HepG2 (cell line): Measurements from ENCODE around the gene STRA6. TPM values are rescaled to one million over a fixed set of nuclear protein-coding genes. Genes with fewer than 3 reads are reported as not detected.

ENCODE experiments used
- ATF6 ChIP-seq: sonication (generic); formaldehyde crosslinking; conservative IDR thresholded peaks from 2 replicates; pipeline ENCODE4 v1.4.0; 2020; ENCODE audit warnings: missing genetic modification reagents
- BCLAF1 ChIP-seq: fragments of 450-650 bp; IDR thresholded peaks from 2 replicates; pipeline ENCODE4 v1.6.1; 2017; ENCODE audit warnings: mild to moderate bottlenecking
- CBX2 ChIP-seq, 2 experiments: fragments of 200-600 bp in 1 of 2; sonication (generic); formaldehyde crosslinking in 1 of 2; IDR thresholded peaks; 2 replicates each; pipeline versions ENCODE4 v1.7.0 to v1.8.1; 2018 to 2022; ENCODE audit warnings: low read depth in 2 of 2, low read length in 1 of 2, mild to moderate bottlenecking in 1 of 2, missing genetic modification reagents in 1 of 2
- KDM5A ChIP-seq: fragments of 200-600 bp; sonication (generic); IDR thresholded peaks from 2 replicates; pipeline ENCODE4 v1.7.0; 2018; ENCODE audit warnings: antibody characterized with exemption, mild to moderate bottlenecking, low read length, borderline replicate concordance
- MLXIP ChIP-seq: sonication (generic); formaldehyde crosslinking; IDR thresholded peaks from 2 replicates; pipeline ENCODE4 v1.9.0; 2021; ENCODE audit warnings: missing genetic modification reagents, borderline replicate concordance
- SIX4 ChIP-seq: sonication (generic); formaldehyde crosslinking; IDR thresholded peaks from 2 replicates; pipeline ENCODE4 v1.4.0; 2020; ENCODE audit warnings: missing genetic modification reagents
- ZNF775 ChIP-seq: sonication (generic); formaldehyde crosslinking; IDR thresholded peaks from 2 replicates; pipeline ENCODE4 v1.4.0; 2020; ENCODE audit warnings: missing genetic modification reagents, mild to moderate bottlenecking, moderate library complexity, borderline replicate concordance
- polyA plus RNA-seq, 8 experiments: library from polyadenylated mRNA; depleted of rRNA in 3 of 8; stranded (reverse) in 7 of 8; unstranded in 1 of 8; fragments of >200 nt; fragmentation: Illumina TruSeq in 4 of 8; extraction: Trizol in 4 of 8; gene quantifications; 2 replicates each; pipeline versions ENCODE4 v1.2.1 to v1.2.3, GENCODE V29; 2011 to 2016; ENCODE audit warnings: low read depth in 4 of 8, missing spikeins in 1 of 8, mixed read lengths in 1 of 8; ENCODE audit not compliant: insufficient read depth in 1 of 8
- total RNA-seq, 5 experiments: library from RNA; depleted of rRNA; stranded (reverse); fragments of >200 nt; fragmentation: Illumina TruSeq; extraction: Trizol; gene quantifications; 2 replicates each; pipeline ENCODE4 v1.2.3, GENCODE V29; 2016; ENCODE audit warnings: low read depth in 1 of 5
- TF ChIP-seq, protein P1 (sequence below): sonication (generic); formaldehyde crosslinking; IDR thresholded peaks from 2 replicates; pipeline ENCODE4 v1.4.0; 2020; ENCODE audit warnings: missing genetic modification reagents, mild to moderate bottlenecking, borderline replicate concordance

STRA6 gene
- total and polyA plus RNA-seq, 2 of the 13 experiments (the other 11 are each of a cell fraction or from before 2014, with no cell fraction given), result 1.6 to 2.1 TPM

DNA sequence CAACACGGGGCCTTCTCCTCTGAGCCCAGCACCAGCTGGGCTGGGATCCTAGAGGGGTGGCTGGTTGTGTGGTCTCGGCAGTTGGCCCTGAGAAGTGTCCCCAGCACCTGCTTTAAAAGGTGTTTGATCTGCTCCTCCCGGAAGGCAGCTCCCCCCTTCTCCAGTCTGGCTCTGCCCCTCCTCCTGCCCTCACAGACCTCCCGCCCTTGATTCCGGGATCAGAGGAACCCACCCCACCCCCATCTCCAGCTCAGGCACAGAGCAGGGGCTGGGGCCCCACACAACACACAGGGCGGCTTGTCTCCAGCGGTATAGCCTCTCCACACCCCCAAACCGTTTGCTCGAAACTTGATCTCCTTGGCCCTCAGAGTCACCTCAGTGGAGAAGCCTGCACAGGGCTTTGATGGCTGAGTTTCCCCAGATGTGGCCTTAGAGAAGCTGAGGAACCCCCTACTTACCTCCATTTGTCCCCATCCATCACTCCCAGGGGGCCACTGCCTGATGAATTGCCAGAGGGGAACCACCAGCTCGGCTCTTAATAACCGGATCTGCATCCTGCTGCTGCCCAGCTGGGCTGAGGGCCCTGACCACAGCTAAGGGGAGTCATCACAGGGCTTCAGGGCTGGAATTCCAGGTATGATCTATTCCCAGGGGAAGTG is 6.4 kb upstream of the STRA6 start (continued):
- TF ChIP-seq, protein P1, sequence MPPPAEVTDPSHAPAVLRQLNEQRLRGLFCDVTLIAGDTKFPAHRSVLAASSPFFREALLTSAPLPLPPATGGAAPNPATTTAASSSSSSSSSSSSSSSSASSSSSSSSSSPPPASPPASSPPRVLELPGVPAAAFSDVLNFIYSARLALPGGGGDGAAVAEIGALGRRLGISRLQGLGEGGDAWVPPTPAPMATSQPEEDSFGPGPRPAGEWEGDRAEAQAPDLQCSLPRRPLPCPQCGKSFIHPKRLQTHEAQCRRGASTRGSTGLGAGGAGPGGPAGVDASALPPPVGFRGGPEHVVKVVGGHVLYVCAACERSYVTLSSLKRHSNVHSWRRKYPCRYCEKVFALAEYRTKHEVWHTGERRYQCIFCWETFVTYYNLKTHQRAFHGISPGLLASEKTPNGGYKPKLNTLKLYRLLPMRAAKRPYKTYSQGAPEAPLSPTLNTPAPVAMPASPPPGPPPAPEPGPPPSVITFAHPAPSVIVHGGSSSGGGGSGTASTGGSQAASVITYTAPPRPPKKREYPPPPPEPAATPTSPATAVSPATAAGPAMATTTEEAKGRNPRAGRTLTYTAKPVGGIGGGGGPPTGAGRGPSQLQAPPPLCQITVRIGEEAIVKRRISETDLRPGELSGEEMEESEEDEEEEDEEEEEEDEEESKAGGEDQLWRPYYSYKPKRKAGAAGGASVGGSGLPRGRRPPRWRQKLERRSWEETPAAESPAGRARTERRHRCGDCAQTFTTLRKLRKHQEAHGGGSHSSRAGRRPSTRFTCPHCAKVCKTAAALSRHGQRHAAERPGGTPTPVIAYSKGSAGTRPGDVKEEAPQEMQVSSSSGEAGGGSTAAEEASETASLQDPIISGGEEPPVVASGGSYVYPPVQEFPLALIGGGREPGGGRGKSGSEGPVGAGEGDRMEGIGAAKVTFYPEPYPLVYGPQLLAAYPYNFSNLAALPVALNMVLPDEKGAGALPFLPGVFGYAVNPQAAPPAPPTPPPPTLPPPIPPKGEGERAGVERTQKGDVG, result no peak
- TF ChIP-seq SIX4 (CRISPR knock-in tag) (0 out of 2 replicates have a peak, but pooled peaks have one; percentile 33), KDM5A (no peak), CBX2 (IDR thresholded peaks at IDR 0.05; ENCODE audit: low read depth, low read length) (no peak), CBX2 (CRISPR knock-in tag; IDR thresholded peaks at IDR 0.05; ENCODE audit: low read depth) (no peak), BCLAF1 (no peak), ZNF775 (no peak), ATF6 (CRISPR knock-in tag) (no peak), MLXIP (CRISPR knock-in tag) (no peak)
